ENCODE results near the gene HSPBP1.

The HSPBP1 gene

GRCh38 chr19:55265723-55266386, 14.1 kb downstream of the HSPBP1 start:
- H3K4me1 ChIP-seq (ENCODE audit: control insufficient read depth, insufficient read depth, low read length), result no peaks in the 10 kb centered on the region
- H3K4me3 ChIP-seq (ENCODE audit: low read length), result no peak overlapping the region
- H3K9me3 ChIP-seq (ENCODE audit: control insufficient read depth, low read length), result no peaks in the 10 kb centered on the region
- H3K36me3 ChIP-seq (ENCODE audit: control insufficient read depth, insufficient read depth, low read length), result no peaks in the 10 kb centered on the region
- no peaks in the 10 kb centered on the region for H3K27me3 ChIP-seq (ENCODE audit: control insufficient read depth, insufficient read depth, low read length)
- no peak overlapping the region for H3K9ac ChIP-seq (ENCODE audit: low read length)

DNA sequence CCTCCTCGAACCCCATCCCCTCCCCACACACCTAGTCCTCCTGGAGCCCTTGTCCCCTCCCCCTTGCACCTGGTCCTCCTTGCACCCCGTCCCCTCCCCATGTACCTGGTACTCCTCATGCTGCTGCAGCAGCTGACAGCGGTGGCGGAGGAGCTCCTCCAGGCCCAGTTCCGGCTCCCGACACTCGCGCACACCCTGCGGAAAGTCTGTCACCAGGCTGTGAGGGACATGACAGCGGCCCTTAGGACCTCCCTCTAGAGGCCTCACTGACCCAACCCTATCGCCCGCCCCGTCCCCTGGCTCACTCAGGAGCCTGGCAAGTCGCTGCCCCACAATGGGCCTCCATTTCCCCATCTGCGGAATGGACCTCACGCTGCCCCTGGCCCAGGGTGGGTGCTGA, 14.7 kb downstream of the HSPBP1 start:
- Histone ChIP-seq H3K9me3 (ENCODE audit: control insufficient read depth, low read length) (no peaks in the 10 kb centered on the region), H3K4me1 (ENCODE audit: control insufficient read depth, insufficient read depth, low read length) (no peaks in the 10 kb centered on the region), H3K4me3 (ENCODE audit: low read length) (no peak overlapping the region), H3K27me3 (ENCODE audit: control insufficient read depth, insufficient read depth, low read length) (no peaks in the 10 kb centered on the region), H3K9ac (ENCODE audit: low read length) (no peak overlapping the region), H3K36me3 (ENCODE audit: control insufficient read depth, insufficient read depth, low read length) (no peaks in the 10 kb centered on the region)

DNA sequence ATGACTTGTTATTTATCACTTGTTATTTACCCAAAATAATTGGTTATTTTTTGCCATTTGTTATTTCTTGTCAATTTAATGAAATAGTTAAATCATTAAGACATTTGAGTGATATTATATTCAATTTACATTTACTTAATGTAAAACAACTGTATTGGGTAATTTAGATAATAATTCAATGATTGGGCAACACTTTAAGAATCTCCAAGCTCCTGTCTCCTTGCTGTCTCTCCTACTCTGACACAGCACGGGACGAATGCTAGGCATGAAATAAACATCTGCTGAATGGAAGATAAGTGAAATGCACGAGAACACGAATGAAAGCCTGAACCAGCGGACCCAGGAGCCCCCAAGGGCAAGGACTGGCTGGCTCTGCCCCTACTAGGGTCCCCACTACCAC, 15.4 kb downstream of the HSPBP1 start:
- Histone ChIP-seq H3K36me3 (ENCODE audit: control insufficient read depth, insufficient read depth, low read length) (no peaks in the 10 kb centered on the region), H3K4me1 (ENCODE audit: control insufficient read depth, insufficient read depth, low read length) (peaks cover 3% of the 10 kb centered on the region), H3K9ac (ENCODE audit: low read length) (no peak overlapping the region), H3K9me3 (ENCODE audit: control insufficient read depth, low read length) (no peaks in the 10 kb centered on the region), H3K4me3 (ENCODE audit: low read length) (no peak overlapping the region), H3K27me3 (ENCODE audit: control insufficient read depth, insufficient read depth, low read length) (no peaks in the 10 kb centered on the region)

- no peaks in the 10 kb centered on the region for H3K36me3 ChIP-seq (ENCODE audit: control insufficient read depth, insufficient read depth, low read length)
- no peaks in the 10 kb centered on the region for H3K27me3 ChIP-seq (ENCODE audit: control insufficient read depth, insufficient read depth, low read length)
- peaks cover 8% of the 10 kb centered on the region for H3K4me1 ChIP-seq (ENCODE audit: control insufficient read depth, insufficient read depth, low read length)
- H3K9me3 ChIP-seq (ENCODE audit: control insufficient read depth, low read length), result no peaks in the 10 kb centered on the region
- H3K9ac ChIP-seq (ENCODE audit: low read length), result no peak overlapping the region
- H3K4me3 ChIP-seq (ENCODE audit: low read length), result no peak overlapping the region
Measured at GRCh38 chr19:55262359-55262758, 17.6 kb downstream of the HSPBP1 start.

DNA sequence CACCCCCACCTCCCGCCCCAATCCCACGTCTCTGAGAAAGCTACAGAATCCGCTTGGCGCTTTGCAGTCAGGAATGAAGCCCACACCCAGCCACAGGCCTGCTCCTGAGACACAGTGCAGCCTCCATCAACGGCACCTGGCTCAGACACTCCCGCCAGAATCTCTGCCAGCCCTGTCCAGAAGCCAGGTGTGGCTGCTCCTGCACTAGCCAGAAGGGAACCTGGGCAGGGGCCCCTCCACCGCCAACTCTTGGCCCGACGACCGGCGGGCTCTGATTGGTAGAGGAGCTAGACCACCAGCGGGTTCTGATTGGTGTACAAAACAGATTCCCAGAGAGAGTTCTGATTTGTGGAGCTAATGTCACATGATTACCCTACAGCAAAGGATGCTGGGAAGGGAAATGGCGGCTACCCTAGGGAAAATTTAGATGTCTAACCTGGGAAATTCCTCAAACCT, 18.2 kb downstream of the HSPBP1 start:
- Histone ChIP-seq H3K27me3 (ENCODE audit: control insufficient read depth, insufficient read depth, low read length) (no peaks in the 10 kb centered on the region), H3K4me1 (ENCODE audit: control insufficient read depth, insufficient read depth, low read length) (peaks cover 15% of the 10 kb centered on the region), H3K9me3 (ENCODE audit: control insufficient read depth, low read length) (no peaks in the 10 kb centered on the region), H3K36me3 (ENCODE audit: control insufficient read depth, insufficient read depth, low read length) (no peaks in the 10 kb centered on the region), H3K9ac (ENCODE audit: low read length) (no peak overlapping the region), H3K4me3 (ENCODE audit: low read length) (no peak overlapping the region)

DNA sequence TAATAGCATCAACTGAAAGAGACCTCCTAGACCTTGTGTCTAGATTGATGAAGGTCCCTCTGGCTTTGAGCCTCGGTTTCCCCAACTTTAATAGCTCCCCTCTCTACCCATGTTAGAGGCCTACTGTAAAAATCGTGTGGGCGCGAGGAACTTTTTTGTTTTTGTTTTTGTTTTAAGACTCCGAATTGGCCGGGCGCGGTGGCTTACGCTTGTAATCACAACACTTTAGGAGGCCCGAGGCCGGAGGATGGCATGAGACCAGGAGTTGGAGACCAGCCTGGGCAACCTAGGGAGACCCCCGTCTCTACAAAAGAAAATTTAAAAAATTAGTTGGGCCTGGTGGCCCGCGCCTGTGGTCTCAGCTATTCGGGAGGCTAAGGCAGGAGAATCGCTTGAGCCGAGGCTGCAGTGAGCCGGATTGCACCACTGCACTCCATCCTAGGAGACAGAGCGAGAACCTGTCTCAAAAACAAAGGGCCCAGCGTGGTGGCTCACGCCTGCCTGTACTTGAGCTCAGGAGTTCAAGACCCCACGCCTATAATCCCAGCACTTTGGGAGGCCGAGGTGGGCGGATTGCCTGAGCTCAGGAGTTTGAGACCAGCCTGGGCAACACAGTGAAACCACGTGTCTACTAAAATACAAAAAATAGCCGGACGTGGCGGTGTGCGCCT, 20.2 kb downstream of the HSPBP1 start:
- Histone ChIP-seq H3K9me3 (ENCODE audit: control insufficient read depth, low read length) (no peaks in the 10 kb centered on the region), H3K4me3 (ENCODE audit: low read length) (no peak overlapping the region), H3K4me1 (ENCODE audit: control insufficient read depth, insufficient read depth, low read length) (peaks cover 35% of the 10 kb centered on the region), H3K36me3 (ENCODE audit: control insufficient read depth, insufficient read depth, low read length) (no peaks in the 10 kb centered on the region), H3K9ac (ENCODE audit: low read length) (peak overlapping the region; percentile 89), H3K27me3 (ENCODE audit: control insufficient read depth, insufficient read depth, low read length) (no peaks in the 10 kb centered on the region)

DNA sequence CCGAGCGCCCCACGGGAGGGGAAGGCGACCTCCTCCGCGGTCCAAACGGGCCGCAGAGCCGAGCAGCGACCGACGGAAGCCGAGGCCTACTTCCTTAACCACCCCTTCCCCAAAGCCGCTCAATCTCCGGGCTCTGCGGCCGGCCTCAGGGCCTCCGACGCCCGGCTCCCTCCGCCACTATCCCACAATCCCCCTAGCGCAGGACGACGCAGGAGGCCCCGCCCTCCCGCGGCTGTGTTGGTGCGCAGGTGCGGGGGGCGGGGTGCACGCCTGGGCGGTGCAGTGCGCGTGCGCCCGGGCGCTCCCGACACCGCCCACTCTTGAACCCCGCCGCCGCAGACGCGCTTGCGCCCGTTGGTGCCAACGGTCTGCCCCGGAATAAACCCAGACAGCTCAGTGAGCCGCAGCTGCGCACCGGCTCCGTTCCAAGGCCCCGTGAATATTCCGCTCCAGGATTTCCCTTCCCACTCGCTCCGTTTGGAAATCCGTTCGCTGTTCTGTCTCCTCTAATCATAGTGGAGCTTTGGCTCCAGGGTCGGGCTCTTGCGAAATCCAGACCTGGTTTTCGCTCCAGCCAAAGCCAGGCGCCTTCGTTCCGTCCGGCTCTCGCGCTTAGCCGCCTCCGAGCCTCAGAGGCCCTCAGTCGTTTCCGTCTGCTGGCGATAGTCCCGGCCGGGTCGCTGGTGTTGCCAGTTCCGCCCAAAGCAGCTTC, 20.9 kb downstream of the HSPBP1 start, which contains the start of gene PPP6R1:
Gene PPP6R1, minus strand, starts transcription at position 190 of the 712 bp plus-strand sequence. CDS start 11,914 bp downstream, outside the sequence.
- peaks cover 39% of the 10 kb centered on the region for H3K4me1 ChIP-seq (ENCODE audit: control insufficient read depth, insufficient read depth, low read length)
- no peaks in the 10 kb centered on the region for H3K9me3 ChIP-seq (ENCODE audit: control insufficient read depth, low read length)
- peak within 1 kb of the TSS; percentile 89 for H3K9ac ChIP-seq (ENCODE audit: low read length)
- H3K36me3 ChIP-seq (ENCODE audit: control insufficient read depth, insufficient read depth, low read length), result no peaks in the 10 kb centered on the region
- peak within 1 kb of the TSS; percentile 78 for H3K4me3 ChIP-seq (ENCODE audit: low read length)
- no peaks in the 10 kb centered on the region for H3K27me3 ChIP-seq (ENCODE audit: control insufficient read depth, insufficient read depth, low read length)

- Histone ChIP-seq H3K36me3 (ENCODE audit: control insufficient read depth, insufficient read depth, low read length) (no peaks in the 10 kb centered on the region), H3K9me3 (ENCODE audit: control insufficient read depth, low read length) (no peaks in the 10 kb centered on the region), H3K27me3 (ENCODE audit: control insufficient read depth, insufficient read depth, low read length) (no peaks in the 10 kb centered on the region), H3K4me3 (ENCODE audit: low read length) (no peak overlapping the region), H3K9ac (ENCODE audit: low read length) (peak overlapping the region; percentile 89), H3K4me1 (ENCODE audit: control insufficient read depth, insufficient read depth, low read length) (peaks cover 42% of the 10 kb centered on the region)
Measured at GRCh38 chr19:55258476-55258827, 21.5 kb downstream of the HSPBP1 start.

GRCh38 chr19:55257461-55258420, 22.2 kb downstream of the HSPBP1 start:
- Histone ChIP-seq H3K27me3 (ENCODE audit: control insufficient read depth, insufficient read depth, low read length) (no peaks in the 10 kb centered on the region), H3K9me3 (ENCODE audit: control insufficient read depth, low read length) (no peaks in the 10 kb centered on the region), H3K4me3 (ENCODE audit: low read length) (peak overlapping the region; percentile 78), H3K36me3 (ENCODE audit: control insufficient read depth, insufficient read depth, low read length) (no peaks in the 10 kb centered on the region), H3K4me1 (ENCODE audit: control insufficient read depth, insufficient read depth, low read length) (peaks cover 46% of the 10 kb centered on the region), H3K9ac (ENCODE audit: low read length) (peak overlapping the region; percentile 89)

GRCh38 chr19:55256562-55257460, 23.1 kb downstream of the HSPBP1 start:
- H3K9me3 ChIP-seq (ENCODE audit: control insufficient read depth, low read length), result no peaks in the 10 kb centered on the region
- no peaks in the 10 kb centered on the region for H3K27me3 ChIP-seq (ENCODE audit: control insufficient read depth, insufficient read depth, low read length)
- no peaks in the 10 kb centered on the region for H3K36me3 ChIP-seq (ENCODE audit: control insufficient read depth, insufficient read depth, low read length)
- H3K9ac ChIP-seq (ENCODE audit: low read length), result peak overlapping the region; percentile 89
- peaks cover 55% of the 10 kb centered on the region for H3K4me1 ChIP-seq (ENCODE audit: control insufficient read depth, insufficient read depth, low read length)
- H3K4me3 ChIP-seq (ENCODE audit: low read length), result peak overlapping the region; percentile 78

Measured in mucosa of stomach (tissue), 1 donor.